Thyroid gland (tissue), 4 donors: ENCODE results near the gene USP24.

Experiments used
- POLR2A ChIP-seq, 2 donors: fragments of 450-650 bp; IDR thresholded peaks; one replicate each; pipeline ENCODE4 v1.6.1; 2017; ENCODE audit warnings: antibody characterized with exemption in 2 of 2, mild to moderate bottlenecking in 2 of 2, moderate library complexity in 1 of 2
- TF ChIP-seq, protein P1 (sequence below), 6 experiments: fragments of 200-600 bp in 3 of 6; fragments of 450-650 bp in 3 of 6; sonication (generic) in 3 of 6; IDR thresholded peaks; one replicate each; pipeline ENCODE4 v1.5.1; 2016 to 2019; ENCODE audit warnings: antibody characterized with exemption in 6 of 6, mild to moderate bottlenecking in 2 of 6, inconsistent platforms in 1 of 6, moderate library complexity in 1 of 6

DNA sequence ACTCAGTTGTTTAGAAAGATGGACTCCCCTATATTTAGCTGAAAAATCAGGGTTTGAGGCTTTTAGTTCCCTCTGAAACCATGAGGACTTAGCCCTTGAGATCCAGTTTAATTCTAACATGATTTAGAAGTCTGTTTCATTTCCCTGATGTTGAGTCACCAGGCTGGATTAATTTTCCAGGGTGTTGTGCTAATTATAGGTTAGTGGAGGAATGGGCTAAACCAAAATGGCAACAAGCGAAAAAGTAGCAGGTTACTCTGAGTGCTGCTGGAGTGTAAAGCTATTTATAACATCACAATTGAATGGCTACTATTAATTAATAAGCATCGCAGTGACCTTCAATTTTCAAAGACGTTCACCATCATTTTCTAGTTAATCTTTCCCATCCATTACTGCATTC lies 15.5 kb upstream of the USP24 start:
- TF ChIP-seq, protein P1, sequence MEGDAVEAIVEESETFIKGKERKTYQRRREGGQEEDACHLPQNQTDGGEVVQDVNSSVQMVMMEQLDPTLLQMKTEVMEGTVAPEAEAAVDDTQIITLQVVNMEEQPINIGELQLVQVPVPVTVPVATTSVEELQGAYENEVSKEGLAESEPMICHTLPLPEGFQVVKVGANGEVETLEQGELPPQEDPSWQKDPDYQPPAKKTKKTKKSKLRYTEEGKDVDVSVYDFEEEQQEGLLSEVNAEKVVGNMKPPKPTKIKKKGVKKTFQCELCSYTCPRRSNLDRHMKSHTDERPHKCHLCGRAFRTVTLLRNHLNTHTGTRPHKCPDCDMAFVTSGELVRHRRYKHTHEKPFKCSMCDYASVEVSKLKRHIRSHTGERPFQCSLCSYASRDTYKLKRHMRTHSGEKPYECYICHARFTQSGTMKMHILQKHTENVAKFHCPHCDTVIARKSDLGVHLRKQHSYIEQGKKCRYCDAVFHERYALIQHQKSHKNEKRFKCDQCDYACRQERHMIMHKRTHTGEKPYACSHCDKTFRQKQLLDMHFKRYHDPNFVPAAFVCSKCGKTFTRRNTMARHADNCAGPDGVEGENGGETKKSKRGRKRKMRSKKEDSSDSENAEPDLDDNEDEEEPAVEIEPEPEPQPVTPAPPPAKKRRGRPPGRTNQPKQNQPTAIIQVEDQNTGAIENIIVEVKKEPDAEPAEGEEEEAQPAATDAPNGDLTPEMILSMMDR (IDR thresholded peaks at IDR 0.05), result no peak
- no peak for TF ChIP-seq POLR2A (IDR thresholded peaks at IDR 0.05)
